ENCODE results near the gene TRIB2. TPM values are rescaled to one million over a fixed set of nuclear protein-coding genes. Genes with fewer than 3 reads are reported as not detected.

Gene TRIB2
- polyA plus RNA-seq, 5 donors: 63.3 to 85.2 (median 77.2) TPM

DNA sequence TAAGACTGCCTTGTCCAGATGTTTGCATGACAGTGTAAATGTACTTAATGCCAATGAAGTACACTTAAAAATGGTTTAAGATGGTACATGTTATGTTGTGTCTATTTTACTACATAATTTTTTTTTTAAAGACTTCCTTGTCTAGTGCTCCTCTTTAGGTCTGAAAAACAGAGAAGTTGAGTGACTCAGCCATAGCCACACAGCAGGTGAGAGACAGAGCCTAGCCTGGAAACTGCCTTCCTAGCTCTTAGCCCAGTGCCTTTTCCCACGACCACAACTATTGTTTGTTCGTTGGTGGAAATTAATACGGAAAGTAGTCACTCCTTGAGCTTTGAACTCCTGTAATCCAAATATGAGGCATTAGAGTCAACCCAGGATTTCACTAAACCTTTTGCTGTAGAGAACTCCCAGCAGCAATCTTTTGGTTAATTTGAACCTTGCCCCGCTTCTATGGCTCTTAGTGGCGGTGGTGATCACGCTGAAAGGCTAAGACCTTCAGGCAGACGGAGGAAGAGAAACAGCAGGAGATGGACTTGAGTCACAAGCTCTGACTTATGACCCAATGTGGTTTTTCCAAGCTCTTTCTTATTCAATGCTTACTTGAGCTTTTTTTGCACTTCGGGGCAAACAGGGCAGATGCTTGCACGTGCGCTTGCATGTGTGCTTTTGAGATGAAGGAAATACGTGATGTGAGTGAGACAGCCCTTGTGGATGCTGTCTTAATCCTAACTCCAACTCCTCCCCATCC is 21.2 kb downstream of the TRIB2 start:
- DNase-seq: no peak

DNA sequence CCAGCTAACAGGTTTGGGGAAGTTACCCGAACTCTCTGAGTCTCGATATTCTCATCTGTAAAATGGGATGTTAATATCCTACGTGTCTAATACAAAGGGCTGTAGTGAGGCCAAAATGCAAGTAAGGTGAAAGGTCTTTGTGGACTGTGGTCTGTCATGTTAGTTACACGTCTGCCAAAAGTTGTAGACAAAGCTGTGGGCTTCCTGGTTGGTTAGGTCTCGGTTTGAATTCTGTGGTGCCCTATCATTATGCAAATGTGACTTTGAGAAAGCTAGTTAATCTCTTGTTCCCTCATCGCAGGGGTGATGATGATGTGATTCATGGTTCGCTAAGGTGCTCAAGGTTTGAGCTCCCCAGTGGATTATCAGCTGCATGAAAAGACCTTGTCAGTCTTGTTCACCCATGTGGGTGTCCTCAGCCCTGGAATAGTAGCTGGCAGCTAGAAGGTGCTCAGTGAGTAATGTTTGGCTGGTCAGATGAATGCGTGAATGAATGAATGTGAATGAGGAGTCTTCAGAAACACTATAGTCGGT is 23.1 kb downstream of the TRIB2 start:
- DNase-seq: no peak

DNA sequence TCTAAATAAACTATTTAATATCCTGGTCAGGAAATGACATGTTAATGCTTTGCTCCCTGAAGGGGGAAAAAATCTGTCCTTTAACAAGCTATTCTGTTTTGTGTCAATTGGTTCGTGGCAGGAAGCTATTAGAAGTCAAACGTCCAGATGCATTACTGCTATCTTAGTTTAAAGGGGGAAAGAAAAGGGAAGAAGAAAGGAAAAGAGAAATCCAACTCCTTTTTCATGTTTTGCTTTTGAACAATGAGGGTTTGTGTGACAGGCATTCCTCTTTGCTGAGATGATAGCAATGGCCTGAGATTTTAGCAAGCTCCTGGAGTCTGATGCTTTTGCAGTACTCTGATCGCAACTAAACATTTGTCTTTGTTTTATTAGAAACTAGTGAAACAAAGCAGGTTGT is 24.6 kb downstream of the TRIB2 start:
- no peak for DNase-seq

DNA sequence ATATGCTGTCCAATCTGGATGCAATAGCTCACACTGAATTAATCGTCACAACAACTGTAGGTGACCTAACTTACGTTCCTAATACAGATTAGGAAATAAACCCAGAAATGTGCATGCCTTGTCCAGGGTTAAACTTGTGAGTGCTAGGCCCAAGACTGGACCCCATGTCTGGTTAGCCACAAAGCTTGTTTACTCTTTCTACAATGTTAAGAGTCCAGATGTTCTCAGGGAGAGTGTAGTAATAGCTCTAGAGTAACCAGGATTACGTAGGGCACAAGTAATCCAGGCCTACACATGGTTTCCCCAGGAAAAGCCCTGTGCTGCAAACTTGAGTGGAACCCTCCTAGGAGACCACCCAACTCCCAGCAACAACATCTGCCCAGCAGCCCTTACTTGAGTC is 26.2 kb downstream of the TRIB2 start:
- DNase-seq: no peak

DNA sequence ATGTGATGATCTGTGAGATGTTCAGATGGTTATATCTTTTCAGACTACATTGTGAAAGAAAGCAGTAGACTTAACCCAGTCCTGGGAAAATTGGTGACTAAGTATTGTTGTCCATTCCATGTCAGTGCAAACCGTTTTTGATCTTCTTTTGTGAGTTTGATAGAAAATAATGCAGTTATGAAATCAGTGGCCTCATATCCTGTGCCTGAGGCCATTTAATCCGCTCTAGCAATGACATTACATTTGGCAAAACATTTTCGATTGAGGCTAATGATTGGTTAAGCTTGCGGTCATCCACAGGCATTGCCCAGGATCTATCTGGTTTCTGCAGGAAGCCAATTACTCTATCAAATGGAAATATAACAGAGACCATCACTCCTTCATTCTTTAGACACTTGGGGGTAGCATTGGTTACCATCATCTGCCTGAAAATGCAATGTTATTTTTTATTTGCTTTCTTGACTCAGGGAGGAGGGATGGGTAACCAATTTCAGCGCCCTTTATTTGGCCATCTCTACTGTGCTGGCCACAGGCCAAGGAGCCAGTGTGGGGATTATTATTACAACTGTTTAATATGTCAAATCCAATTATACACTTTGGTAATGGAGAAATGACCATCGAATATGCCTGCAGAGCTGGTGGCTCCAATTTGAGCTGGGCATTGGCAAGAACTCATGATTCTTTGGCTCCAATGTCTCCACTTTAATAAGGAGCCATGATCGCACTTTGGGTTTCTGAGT is 33.6 kb downstream of the TRIB2 start:
- no peak for DNase-seq

DNA sequence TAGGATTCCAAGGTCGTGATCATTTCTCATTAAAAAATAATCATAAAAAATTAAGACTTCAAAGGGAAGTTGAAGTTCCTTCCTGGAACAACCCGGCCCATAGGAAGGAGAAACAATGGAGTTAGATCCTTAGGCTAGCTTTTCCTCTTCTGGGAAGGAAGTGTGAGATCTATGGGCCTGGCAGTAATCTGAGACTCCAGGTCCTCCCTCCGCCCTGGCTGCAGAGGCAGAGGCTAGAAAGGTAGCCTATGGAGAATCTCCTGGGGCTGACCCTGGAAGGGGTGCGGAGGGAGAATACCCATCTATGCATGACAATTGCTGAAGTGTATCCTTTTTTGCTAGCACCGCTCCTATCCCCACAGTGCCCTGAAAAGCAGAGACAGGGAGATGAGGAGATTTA is 37.9 kb downstream of the TRIB2 start:
- no peak for DNase-seq

DNA sequence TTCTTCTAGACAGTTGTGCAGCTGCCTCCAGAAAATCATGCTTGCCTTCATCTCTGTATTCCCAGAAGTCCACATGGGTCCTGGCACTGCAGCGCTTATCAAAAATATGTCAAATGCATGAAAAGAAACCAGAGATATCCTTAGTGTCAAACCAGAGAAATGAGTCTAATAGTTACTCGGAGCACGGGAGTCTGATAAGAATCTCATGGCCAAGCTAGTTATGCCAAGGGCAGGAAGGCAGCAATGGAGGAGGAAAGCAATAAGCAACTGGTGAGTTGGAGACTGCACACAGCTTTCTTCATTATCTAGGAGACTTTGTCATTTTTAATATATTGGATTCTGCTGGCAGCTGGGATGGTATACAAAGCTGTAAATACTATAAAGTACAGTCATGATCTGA is 38.6 kb downstream of the TRIB2 start:
- DNase-seq: no peak

DNA sequence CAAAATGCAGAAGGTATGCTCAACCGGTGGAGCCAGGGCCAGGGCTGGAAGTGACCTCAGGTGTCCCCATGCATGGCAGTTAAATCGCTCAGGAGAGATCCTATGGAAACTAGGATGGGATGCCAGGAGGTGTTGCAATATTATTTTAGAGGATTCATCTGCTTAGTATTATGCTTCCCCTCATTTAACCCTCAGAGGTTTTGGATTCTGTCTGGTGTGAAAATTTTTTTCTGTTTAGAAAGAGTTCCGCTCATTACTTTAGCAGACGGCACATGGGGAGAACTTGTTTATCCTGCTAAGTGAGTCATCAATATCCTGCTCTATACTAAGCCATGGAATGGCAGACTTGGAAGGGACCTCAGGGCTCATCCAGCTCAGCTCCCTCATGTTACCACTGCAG is 42.5 kb downstream of the TRIB2 start:
- DNase-seq: no peak

DNA sequence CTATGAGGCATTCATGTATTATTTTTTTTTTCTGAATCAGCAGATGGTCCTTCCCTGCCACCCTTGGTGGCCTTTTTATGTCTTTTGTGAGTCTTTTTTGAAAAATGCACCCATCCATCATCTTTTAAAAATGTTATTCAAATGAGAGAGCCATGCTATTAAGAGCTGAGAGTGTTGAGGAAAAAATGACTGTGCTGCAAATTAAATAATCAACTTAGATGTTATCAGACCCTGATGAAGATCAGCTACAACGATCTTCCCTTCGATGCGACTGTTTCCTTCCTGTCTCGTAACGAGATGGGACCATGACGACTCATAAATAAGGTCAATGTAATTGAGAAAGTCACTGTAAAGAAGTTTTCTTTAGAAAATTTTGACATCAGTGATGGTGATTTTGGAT is 44.4 kb downstream of the TRIB2 start:
- no peak for DNase-seq

DNA sequence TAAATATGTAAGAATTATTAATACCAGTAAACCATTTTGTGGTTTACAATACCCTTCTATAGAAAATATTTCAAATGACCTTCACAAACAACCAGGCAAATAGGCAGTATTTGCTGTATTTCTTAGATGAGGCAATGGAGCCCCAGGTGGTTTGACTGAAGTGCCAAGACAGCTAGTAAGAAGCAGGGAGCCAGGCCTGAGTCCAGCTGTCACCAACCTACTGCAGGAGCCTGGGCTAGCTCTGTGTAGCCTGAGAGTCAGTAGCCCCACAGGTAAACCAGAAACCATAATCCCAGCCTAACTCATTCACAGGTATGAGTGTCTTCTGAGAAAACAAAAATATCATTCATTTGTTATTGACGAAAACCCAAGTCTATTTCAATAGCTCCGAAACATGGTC is 45.6 kb downstream of the TRIB2 start:
- DNase-seq: no peak

DNA sequence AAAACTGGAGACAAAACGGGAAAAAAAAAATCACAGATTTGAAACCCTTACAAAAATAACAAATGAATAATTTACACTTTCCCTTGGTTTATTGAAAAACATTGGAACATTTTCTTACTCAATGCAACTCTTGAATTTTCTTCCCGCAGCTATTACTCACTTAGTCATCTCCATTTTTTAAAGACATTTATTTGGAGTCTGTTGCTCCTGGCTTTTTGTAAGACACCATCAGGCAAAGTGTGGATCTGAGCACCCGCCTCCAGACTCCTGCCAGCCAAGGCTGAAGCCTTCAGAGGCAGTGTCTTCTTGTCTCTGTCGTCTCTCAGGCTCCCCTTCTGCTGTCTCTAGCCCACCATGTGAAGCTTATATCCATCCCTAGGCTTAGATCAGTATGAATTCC is 46.2 kb downstream of the TRIB2 start:
- DNase-seq: no peak

DNA sequence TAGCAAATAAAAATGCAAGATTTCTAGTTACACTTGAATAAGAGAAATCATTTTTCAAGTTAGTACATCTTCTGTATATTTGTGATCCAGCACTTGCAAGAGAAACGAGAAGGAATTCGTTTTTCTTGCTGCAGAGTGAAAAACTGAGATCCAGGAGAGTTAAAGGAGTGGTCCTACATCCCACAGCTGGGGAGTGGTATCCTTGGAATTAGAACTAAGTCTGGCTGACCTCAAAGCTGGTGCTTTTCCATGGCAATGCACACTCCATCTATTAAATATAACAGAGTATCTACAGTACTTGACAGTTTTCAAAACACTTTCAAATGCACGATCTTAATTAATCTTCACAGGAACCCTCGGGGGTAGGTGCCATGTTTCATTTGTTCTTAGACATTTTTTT is 46.8 kb downstream of the TRIB2 start:
- no peak for DNase-seq

DNA sequence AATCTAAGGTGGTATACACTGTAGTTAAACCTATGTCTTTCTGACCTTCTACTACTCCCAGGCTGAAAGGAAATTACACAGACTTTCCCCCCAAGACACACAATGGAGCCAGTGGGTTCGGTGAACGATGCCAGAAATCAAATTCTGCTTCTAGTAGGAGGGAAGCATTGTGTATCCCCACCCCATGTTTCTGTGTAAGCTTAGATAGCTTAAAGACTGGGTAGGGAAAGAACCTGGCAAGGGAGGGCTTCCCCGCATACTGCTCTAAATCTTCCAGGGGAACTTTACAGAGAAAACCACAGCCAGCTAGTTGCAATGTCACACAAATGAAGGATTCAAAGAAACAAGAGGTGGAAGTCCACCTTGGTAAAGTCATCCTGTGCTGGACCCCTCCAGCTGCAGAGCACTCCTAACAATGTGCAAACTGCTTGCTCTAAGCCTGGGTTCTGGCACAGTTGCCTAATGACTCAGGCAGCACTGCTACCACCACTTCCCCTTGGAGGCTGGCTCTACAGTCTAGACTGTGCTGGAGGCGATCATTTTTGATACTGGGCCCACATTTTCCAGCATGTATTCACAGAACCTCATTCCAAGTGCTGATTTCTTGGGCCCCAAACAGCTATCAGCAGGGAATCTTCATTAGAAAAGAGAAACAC is 47.5 kb downstream of the TRIB2 start:
- no peak for DNase-seq

DNA sequence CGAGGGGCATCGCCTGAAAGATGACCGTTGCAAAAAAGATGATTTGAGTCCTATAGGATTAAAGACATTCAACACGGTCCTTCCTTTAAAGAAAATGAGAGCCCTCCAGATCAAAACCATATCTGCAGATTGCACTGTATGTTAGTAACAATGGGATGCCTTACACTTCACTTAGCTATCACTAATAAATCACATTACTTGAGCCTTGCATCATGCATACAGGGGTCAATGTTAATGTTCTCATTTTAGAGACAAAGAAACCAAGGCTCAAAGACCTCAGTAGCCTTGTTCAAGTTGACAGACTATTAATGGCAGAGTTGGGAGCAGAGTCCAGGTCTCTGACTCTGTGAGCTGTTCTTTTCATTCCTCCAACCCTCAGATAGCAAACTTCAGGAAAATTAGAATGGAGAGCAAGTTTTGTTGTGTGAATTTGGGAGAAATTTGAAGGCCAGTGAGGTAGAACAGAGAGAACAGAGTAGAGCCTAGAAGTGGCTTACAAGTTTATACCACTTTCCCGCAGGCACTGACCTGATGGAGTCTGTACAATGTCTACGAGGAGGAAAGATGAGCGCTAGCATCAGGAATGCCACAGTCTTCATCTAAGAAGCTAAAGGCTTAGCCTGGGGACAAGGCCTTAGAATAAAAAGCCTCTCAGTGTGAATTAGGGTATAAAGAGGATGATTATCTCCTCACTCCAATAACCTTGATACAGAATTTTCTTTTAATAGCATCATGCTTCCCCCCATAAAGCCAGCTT is 48.3 kb downstream of the TRIB2 start:
- DNase-seq: no peak

DNA sequence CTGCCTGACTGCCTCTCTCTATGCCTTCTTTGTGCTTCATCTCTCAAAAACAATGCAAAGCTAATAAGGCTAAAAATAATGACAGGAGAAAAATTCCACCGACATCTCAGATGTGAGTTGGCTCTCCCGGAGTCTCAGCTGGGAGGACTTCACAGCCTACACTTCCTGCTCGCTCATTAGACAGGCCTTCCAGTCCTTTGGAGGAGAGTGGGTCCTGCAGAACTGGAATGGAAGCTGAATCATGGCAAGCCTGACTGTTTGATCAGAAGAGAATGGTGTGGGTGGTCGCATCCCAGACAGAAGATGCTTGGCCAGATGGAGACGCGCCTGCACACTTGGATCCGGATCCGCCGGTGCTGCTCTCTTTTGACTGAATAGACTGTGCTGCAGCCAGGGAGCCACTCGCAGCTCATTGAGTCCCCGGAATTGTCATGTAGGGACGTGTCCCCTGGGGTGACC is 49.7 kb downstream of the TRIB2 start:
- DNase-seq: no peak

DNA sequence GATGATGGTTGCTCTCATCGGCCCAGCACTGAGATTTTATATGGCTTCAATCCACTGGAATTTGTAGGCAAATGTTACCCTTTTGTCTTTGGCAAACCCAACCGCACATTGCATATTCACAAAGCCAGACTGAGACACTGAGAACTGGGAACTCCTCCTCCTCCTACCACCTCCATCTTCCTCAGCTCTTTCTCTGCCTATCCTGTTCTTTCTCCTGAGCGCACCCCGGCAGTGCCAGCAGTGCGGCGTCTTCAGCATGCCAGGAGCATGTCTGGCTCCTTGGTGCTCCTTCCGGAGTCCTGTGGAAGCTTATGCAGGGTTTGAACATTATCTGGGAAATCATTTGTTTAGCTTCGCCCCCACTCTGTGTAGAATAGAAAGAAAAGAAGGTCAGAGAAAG is 50.8 kb downstream of the TRIB2 start:
- no peak for DNase-seq

DNA sequence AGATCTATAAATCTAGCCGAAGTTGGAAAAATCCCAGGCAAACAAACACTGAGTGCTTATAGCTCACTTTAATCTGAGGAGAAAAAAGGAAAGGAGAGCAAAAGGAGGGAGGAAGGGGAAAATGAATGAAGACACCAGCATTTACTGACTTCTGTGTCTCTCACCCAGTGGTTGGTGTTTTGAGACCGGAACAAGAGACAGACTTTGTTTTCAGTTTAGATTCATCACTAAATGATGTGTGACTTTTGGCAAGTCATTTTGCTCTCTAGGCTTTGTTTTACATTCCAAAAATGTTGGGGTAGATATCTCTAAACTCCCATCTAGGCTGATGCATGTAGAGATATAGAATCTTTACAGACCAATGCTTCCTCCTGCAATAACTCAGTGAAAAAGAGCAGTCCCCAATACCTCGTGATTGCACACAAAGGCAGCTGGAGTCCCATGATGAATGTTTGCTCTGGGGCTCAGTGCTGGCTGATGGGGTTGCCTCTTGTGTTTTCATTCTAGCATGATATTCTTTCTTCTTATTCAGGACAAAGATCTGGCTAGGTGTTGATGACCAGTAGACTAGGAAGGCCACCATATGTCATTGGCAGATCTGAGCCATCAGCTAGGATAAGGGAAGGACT is 51.4 kb downstream of the TRIB2 start:
- DNase-seq: peak in 1 of 2 donors; percentile 22

DNA sequence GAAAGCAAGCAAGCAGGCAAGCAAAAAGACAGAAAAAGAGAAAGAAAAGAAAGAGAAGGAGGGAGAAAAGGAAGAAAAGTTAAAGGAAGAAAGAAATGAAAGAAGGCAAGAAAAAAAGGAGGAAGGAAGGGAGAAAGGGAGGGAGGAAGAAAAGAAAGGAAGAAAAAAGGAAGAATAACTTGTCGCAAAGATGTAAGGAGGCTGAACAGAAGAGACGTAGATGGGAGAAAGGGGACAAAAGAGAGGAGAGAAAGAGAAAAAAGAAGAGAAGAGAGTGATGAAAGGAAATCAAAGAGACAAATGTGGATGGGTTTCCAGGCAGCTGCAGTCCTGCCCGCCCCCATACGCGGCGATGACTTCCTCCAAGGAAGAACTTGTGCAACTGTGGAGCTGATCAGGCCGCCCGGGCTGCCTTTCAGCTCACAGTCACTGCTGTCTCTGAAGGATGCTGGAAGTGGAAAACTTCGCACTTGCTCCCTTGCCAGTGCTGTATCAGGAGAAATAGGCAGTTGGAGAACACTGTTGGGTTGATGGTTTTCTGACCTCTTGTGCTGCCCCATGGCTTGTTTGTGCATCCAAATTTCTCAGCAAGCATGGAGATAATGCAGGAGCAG is 52.9 kb downstream of the TRIB2 start:
- DNase-seq: peak in 1 of 2 donors; percentile 33

DNA sequence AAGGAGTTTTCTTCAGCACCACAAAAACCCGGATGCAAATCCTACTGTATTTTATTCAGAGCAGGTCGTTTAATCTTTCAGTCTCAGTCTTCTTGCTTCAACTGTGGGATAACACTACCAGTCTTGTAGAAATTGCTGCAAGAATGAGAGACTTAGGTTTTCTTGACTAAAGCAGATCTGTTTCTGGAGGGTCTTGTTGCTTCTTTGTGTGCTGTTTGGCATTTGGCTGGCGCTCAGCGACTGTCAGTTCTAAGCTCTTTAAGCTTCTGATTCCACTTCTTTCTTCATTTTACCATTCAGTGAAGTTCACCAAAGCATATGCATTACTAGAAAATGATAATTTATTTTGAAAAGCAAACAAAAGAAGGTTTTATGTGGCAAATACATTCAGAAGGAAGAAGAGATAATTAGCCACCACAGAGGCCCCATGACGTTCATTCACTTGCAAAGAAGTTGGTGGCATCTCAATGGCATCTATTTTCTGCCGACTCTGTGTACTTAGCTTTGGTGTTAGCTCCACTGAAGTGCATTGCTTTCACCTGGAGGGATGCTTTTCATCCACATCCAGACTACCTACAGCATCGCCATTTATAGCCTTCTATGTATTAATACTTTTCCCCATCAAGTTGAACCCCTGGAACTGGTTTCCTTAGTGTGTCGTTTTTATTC is 53.7 kb downstream of the TRIB2 start:
- DNase-seq: no peak

DNA sequence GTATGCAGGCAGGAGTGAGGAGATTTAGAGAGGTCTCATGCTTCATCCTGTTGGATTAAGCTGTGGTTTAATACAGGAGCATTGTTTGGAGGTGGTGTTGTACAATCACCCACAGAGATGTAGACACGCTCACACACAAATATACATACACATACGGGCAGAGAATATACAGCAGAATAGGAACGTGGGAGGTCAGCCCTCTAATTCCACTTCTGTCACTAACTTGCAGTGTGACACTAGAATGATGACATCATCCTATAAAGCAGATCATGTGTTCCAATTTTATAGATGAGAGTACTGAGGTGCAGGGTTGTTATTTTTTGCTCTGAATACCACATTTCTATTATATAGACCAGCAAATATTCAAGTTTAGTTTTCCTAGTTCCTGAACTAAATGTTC is 54.4 kb downstream of the TRIB2 start:
- no peak for DNase-seq

All from right lung (tissue), 5 donors.